ENCODE data around the gene RP9.
"Not testable (repeated sequence)": the region's sequence is repeated elsewhere in the genome, so short reads cannot be mapped to it uniquely, and the experiment has no call there.

The RP9 gene

DNA sequence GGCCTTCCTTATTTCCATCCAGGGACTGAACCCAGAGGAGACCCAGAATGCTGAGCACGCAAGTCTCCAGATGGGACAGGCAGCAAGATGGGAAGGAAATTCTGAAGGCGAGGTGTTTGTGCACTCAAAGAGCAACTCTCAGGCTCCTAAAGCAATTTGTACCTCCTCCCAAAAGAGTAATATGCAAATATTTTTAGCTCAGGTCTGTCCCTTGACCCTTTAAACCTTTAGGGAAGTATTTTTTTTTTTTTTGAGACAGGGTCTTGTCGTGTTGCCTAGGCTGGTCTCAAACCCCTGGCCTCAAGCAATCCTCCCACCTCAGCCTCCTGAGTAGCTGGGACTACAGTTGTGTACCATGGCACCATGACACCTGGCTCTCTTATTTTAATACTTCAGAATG, 8.4 kb downstream of the RP9 start:
- no peak for DNase-seq

DNA sequence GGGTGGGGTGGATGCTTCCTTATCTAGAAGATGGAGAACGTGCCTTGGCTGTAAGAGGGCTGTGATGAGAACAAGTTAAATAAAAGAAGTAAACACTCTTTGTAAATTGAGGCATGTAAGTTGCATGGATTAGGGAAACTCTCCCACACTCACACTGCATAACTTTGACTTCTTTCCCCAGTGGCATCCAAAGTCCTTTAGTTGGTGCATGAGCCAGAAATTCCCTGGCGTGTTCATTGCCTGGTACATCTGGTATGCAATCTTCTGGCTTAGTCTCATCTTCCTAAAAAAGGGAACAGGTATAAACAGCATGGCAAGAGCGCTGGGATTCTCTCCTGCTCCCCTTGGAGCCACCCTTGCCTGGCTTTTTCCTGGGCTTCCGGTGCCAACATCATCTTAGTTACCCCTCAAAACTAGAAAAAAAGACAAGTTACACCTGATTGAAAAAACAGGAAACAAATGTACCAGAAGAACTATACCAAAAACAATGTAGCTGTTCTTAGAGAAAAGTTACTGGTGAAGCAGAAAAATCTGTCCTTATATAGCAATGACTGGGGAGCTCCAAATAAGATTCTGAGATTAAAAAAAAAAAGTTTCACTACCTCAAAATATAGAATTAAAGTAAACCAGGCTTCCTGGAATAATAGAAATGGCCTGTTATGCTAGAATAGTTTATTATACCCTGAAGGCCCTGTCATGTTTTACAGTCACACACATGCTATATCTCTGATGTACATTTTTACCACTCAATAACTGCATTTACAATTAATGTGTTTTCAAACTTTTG, 9.9 kb downstream of the RP9 start:
- no peak for DNase-seq

DNA sequence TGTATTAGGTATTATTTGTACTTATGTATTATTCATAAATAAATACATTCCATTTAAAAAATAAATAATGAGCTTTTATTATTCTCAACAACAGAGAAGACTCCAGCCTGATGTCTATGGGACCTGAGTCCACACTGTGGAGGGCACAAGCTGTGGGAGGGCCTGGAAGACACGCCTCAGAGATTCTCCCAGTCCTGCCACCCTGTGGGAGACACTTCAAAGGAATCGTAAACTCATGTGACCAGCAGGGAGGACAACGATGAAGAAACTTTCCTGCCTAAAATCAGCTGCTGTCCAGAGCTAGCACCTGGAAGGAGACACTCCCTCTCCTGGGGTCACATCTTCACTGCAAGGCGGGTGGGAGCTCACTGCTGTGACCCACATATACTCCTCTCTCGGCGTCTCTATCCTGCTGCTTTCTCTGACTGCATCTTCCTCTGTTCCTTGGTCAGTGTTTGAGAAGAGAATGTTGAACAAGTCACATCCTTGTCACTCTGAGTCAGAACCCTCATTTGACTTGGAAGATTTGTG, 14.4 kb downstream of the RP9 start:
- not testable (repeated sequence) for DNase-seq

DNA sequence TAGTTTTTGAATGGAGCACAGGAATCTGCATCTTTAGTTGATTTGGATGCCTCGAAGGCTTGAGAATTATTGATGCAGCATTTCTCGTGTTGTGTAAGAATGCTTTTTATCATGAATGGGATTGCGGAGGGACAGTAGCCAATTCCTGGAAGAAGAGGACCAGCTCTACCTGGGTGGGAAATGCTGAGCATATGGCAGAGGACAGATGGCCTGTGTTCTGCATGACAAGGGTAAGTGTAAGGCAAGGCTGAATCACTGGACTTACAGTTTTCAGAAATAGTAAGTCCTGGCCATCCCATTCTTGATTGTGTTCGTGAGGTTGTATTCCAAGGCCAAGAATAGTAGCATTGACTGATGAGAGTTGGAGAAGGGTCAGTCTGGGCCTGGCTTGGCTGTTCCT, 15.9 kb downstream of the RP9 start:
- DNase-seq: no peak

DNA sequence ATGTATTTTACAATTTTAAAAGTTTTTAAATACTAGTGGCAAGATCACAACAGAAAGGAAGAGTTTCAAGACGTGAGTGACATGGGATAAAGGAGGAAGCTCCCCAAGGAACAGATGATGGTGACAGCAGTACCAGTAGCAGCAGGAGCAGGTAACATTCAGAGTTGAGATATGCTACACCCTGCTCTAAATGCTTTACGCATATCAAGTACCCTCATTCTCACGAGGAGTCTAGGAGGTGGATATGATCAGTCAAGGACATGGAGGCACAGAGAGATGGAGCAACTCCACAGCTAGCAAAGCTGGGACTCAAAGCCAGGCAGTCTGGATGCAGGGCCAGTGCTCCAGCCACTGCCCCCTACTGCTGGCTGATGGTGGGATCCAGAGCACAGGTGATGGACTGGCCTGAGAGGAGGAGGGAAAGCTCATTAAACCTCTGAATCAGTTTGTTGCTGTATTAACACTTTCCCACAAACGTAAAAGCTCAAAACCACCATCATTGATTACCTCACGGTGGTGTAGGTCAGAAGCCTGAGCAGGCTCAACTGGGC, 17.5 kb downstream of the RP9 start:
- no peak for DNase-seq

DNA sequence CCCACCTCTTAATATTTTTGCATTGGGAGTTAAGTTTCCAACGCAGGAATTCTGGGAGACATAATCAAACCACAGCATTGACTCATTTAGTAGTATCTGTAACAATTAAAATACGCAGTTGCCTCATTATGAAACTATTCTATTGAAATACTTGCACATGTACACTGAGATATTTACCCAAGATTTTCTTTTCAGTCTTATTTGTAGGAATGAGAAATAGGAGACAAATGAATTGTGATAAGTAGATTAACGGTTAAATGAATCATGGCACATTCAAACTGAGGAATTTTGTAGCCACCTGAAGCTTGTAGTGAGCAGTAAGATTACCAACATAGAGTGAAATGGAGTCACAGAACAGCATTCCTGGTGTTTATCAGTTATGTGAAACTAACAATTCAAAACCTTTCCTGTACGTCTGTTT, 18.1 kb downstream of the RP9 start:
- peak; percentile 18 for DNase-seq

DNA sequence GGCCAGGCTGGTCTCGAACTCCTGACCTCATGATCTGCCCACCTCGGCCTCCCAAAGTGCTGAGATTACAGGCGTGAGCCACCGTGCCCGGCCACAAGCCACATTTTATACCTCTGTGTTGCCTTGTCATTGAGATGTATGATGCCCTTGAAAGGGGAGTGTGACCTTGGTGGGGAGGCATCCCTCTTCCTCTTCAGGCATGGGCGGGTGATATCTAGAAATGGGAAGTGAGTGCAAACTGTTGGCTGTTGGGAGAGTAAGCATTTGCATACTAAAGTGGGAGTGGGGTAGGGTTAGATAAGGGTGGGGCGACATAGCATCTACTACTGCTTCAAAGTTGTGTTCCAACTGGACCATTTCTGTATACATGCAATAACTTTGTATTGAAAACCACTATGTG, 20.1 kb downstream of the RP9 start:
- no peak for DNase-seq

DNA sequence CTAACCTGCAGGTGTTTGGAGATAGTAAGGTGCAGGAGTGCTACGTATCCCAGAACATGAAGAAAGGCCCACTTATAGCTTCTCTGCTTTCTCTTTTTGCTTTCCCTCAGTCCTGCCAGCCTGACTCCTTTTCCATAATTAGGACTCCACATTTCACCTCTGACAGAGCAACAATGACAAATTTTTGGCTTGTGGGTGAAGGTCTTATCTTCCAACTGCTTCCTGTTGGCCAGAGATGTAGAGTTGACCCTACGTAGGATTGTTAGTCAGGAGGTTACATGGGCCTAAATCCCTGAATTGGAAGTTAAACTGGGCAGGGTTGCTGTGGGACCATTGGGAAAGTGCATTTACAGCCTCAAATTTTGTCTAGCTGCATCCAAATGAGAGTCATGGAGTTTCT, 21.3 kb downstream of the RP9 start:
- no peak for DNase-seq

DNA sequence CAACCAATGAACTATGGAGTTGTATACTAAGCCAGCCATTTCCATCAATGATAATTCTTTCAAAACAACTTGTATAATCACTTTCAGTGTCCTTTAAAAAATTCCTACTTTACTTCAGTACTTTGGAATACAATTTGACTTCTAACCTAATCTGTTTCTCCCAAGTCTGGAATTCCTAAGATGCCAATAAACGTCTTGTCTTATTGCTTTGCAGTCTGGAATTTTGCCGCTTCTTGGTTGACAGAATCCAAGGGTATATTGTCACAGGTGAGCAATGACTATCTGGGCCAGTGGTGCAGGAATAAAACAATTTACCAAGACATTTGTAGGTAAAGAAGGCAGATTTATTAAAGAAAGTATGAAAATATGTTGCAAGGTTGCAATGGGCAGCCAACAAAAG, 21.8 kb downstream of the RP9 start:
- DNase-seq: no peak

DNA sequence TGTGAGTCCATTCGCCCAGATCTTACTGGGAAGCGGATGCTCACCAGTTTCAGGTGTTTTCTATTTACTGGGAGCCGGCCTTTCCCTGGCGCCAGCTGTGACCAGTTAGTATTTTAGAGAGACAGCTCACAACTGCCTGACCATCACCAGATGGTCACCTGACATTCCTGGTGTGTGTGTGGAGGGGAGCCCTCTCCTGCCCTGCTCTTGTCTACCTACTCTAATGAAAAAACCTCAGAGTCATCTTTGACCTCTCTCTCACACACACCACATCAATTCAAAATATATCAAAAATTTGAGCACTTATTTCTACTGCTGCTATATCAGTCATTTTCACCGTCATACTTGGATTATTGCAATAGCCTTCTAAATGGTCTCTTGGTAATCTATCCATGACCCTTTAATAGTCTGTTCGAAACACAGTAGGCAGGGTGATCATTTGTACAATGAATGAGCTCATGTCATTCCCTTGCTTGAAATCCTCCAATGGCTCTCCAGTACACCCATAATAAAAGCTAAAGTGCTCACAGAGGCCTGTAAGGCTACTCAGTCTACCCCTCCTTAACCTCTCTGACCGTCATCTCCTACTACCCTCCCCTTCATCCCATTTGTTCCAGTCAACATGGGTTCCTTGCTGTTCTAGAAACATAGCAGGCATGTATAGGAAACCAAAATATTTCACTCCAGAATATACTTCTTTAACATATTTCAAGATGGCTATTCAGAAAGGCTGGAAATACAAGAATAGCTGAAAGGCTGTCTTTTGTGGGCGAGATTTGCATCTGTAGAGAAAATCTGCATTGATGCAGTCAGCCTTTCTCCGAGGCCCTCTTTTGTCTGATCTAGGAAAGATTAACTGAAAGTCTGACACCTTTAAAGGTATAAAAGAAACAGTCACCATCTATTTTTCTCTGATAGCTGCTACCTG, 29.2 kb downstream of the RP9 start:
- no peak for DNase-seq

DNA sequence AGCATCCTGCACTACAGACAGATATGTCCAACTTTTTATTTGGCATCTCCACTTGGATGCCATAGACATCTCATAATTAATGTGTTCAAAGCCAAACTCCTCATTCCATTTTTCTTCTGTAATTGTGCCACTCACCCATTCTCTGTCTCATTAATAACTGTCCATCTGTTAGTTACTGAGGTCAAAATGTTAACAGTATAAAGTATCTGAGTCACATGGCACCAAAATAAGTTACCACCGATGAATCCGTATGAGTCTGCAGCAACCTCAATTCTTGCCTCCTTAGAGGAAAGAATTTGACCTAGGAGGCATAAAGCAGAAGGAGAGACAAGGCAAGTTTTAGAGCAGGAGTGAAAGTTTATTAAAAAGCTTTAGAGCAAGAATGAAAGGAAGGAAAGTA, 30.1 kb downstream of the RP9 start:
- no peak for DNase-seq

DNA sequence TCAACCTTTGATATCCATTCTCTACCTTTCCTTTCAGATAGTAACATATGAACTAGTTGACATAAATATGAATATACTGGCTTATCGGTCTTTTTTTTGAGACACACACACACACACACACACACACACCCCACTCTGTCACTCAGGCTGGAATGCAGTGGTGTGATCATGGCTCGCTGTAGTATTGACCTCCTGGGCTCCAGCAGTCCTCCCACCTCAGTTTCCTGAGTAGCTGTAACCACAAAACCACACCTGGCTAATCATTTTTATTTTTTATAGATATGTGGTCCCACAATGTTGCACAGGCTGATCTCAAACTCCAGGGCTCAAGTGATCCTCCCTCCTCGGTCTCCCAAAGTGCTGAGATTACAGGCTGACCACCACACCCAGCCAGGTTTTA, 32.5 kb downstream of the RP9 start:
- DNase-seq: no peak

DNA sequence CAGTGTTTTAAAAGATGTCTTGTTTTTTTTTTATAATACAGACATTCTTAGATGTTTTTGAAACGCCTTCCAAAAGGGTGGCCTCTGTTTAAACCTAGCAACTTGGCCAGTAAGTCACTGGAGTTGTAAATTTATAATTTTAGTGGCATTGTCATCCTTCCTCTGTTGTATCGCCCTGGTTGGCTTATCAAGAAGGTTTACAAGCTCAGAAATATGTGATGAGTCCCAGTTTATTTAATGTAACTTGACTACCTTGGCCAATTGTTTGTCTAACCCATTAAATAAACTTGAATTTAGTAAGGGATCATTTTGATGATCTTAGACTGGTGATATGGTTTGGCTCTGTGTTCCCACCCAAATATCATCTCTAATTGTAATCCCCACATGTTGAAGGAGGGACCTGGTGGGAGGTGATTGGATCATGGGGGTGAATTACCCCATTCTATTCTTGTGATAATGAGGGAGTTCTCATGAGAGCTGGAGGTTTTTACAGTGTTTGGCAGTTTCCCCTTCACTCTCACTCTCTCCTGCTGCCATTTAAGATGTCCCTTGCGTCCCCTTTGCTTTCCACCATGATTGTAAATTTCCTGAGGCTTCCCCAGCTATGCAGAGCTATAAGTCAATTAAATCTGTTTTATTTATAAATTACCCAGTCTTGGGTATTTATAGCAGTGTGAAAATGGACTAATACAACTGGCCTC, 33.2 kb downstream of the RP9 start:
- no peak for DNase-seq

DNA sequence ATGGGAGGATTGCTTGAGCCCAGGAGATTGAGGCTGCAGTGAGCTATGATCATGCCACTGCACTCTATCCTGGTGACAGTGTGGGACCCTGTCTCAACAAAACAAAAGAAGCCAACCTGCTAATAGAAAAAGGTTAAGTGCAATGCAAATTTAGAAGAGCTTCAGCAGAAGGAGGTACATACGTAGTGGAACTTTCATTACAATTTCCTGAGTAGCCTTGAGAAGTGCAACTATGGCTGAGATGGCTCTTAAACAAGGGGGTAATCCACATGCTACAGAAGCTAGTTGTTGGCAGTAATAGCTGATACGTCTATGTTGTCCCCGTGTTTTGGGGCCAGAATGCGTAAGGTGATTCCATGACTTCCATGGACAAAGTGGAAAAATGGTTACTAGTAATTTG, 36.0 kb downstream of the RP9 start:
- no peak for DNase-seq

DNA sequence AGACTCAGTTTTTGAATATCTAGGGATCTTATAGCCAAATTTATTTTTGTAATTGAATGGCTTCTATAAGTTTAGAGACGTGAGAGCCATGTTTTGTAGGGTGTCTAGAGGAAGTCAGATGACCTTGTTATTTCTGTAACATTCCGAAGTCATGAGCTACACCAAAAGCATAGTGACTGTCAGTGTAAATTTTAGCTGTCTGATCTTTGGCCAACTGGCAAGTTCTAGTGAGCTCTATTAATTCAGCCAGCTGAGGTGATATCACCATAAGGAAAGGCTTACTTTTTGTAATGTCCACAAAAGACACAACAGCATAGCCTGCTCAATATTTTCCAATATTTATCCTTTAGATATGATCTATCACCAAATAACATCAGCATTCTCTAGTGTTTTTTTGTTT, 36.7 kb downstream of the RP9 start:
- peak; percentile 73 for DNase-seq

DNA sequence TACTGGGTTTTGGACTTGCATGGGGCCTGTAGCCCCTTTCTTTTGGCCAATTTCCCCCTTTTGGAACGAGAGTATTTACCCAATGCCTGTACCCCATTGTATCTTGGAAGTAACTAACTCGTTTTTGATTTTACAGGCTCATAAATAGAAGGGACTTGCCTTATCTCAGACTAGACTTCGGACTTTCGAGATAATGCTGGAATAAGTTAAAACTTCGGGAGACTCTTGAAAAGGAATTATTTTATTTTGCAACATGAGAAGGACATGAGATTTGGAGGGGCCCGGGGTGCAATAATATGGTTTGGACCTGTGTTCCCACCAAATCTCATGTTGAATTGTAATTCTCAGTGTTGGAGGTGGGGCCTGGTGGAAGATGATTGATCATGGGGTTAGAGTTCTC, 38.4 kb downstream of the RP9 start:
- no peak for DNase-seq

DNA sequence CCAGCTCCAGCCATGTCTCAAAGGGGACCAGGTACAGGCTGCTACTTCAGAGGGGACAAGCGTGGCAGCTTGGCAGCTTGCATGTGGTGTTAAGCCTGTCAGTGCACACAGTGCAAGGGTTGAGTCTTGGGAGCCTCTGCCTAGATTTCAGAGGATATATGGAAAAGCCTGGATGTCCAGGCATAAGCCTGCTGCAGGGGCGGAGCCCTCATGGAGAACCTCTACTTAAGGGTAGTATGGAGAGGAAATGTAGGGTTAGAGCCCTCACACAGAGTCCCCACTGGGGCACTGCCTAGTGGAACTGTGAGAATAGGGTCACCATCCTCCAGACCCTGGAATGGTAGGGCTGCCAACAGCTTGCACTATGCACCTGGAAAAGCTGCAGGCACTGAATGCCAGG, 38.9 kb downstream of the RP9 start:
- no peak for DNase-seq

DNA sequence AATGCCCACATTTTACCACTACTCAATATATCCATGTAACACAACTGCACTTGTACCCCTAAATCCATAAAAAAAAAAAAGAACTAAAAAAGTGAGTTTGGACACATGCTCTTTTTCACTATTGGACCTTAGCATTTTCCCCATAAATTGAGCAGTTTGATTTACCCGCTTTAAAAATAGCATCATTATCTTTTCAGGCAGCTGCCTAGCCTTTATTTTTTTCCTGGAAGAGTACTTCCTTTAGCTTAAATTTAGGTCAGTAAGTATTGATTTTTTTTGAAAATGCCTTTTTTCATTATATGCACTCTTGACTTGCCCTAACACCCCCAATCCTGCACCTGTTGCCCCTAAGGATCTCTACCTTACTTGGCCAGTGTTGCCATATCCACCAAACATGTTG, 41.3 kb downstream of the RP9 start:
- no peak for DNase-seq

DNA sequence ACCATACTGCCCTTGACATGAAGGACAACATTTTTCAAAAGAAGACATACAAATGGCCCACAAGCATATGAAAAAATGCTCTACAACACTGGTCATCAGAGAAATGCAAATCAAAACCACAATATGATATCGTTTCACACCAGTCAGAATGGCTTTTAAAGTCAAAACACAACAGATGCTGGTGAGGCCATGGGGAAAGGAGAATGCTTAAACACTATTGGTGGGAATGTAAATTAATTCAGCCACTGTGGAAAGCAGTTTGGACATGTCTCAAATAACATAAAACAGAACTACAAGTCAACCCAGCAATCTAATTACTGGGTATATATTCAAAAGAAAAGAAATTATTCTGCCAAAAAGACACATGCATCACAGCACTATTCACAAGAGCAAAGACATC, 42.4 kb downstream of the RP9 start:
- DNase-seq: no peak

DNA sequence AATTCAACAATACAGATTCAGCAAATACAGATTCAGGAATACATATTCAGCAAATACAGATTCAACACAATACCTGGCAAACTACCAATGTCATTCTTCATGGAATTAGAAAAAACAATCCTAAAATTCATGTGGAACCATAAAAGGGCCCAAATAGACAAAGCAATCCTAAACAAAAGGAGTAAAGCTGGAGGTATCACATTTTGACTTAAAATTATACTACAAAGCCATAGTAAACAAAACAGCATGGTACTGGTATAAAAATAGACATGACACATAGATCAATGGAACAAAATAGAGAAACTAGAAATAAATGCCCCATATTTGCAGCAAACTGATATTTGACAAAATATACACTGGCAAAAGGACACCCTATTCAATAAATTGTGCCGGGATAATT, 43.2 kb downstream of the RP9 start:
- no peak for DNase-seq

DNA sequence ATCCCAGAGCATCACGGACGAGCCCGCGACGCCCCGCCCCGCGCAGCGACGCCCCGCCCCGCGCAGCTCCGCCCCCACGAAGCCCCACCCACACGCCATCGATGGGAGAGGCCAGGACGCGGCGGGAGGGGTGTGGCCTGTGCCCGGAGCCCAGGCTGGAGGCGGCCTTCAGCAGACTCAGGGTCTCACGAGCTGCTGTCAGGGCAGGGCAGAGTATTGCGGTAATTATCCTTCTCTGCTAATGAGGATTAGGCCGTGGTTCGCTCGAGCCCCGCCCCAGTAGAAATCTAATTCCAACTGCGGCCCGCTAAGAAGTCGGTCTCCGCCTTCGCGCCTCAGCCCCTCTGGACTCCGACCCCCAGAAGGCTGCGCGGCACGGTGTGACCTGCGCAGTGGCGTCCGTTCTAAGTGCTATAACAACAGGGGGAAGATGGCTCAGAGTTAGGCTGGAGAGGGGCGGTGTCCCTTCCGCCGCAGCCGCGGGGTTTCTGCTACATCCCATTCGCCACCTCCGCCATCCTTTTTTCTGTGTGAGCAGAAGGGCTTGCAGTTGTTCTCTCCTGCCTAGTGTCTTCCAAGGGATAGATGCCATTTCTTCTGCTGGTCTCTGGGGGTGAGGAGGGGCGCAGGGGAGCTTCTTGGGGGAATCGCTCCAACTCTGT, 46.3 kb downstream of the RP9 start:
- peak; percentile 96 for DNase-seq

DNA sequence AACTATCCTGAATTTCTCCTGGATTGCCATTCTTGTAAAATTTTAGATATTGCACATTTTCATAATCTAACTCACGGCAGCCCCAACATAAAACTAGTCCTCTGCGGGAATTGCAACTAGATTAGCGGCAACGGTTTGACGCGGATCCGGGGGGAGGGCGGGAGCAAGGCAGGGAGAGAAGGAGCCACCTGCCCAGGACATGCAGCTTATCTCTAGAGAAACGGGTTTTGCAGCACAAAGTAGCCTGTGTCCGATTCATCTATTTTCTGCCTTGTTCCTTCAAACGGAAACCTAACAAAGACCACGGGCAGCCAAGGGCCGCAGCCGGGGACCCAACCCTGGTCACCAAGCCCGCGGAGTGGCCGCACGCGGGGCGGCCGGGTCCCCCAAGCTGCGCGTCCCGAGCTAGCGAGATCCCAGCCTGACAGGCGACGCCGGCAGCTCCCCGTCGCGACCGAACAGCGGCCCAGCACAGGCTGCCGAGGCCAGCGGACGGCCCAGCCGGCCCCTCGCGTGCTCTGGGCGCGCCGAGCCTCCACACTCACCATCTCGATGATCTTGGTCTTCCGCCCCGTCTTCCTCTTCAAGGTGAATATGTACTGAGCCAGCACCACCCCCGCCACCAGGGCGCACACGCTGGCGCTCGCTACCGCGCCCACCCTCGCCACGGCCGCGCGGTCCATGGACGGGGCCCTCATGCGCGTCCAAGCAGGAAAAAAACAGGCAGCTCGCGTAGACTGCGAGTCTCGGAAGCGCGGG, 47.0 kb downstream of the RP9 start, which contains the start of gene NT5C3A:
NT5C3A (minus strand) TSS at position 754 of the 759 bp plus-strand sequence; CDS start at position 683, 71 bp downstream.
- DNase-seq: peak; percentile 22

Data from fibroblast of upper back skin (primary cell).